Upper lobe of left lung (tissue), 6 donors: Measurements from ENCODE around the gene ARHGAP1. TPM values are rescaled to one million over a fixed set of nuclear protein-coding genes. Genes with fewer than 3 reads are reported as not detected.

Experiments
- ATAC-seq, 2 donors: fragments of 200-7000 bp; cut with Tn5 transposase; one replicate each; pipeline ENCODE4 v1.9.1; 2022; ENCODE audit warnings: mild to moderate bottlenecking in 2 of 2, moderate library complexity in 2 of 2; ENCODE audit not compliant: low FRiP score in 2 of 2
- DNase-seq, 2 donors: peaks; one replicate each; pipeline ENCODE4 v3.0.0-alpha.2; 2019 to 2020
- H3K27ac ChIP-seq, 4 donors: fragments of 200-600 bp; sonication (generic); one replicate each; pipeline ENCODE4 v1.5.1; 2016 to 2019
- H3K27me3 ChIP-seq, 4 donors: fragments of 200-600 bp; sonication (generic); one replicate each; pipeline ENCODE4 v1.5.1; 2017 to 2019
- H3K36me3 ChIP-seq, 4 donors: fragments of 200-600 bp; sonication (generic); one replicate each; pipeline ENCODE4 v1.5.1; 2016 to 2019
- H3K4me1 ChIP-seq, 4 donors: fragments of 200-600 bp; sonication (generic); one replicate each; pipeline ENCODE4 v1.5.1; 2018 to 2019
- H3K4me3 ChIP-seq, 4 donors: fragments of 200-600 bp; sonication (generic); one replicate each; pipeline ENCODE4 v1.5.1; 2017 to 2019; ENCODE audit warnings: mild to moderate bottlenecking in 2 of 4, moderate library complexity in 1 of 4
- H3K9me3 ChIP-seq, 4 donors: fragments of 200-600 bp; sonication (generic); one replicate each; pipeline ENCODE4 v1.5.1; 2018 to 2019
- EP300 ChIP-seq, 4 donors: sonication (generic); formaldehyde crosslinking; IDR thresholded peaks; one replicate each; pipeline ENCODE4 v1.5.1; 2017; ENCODE audit warnings: antibody characterized with exemption in 4 of 4, control low read depth in 2 of 4
- POLR2A ChIP-seq, 4 donors: fragments of 450-650 bp; IDR thresholded peaks; one replicate each; pipeline ENCODE4 v1.5.1; 2016 to 2017; ENCODE audit warnings: antibody characterized with exemption in 4 of 4, mild to moderate bottlenecking in 2 of 4
- POLR2AphosphoS5 ChIP-seq, 2 donors: sonication (generic); formaldehyde crosslinking; IDR thresholded peaks; one replicate each; pipeline ENCODE4 v1.5.1; 2017; ENCODE audit warnings: antibody characterized with exemption in 2 of 2
- WGBS, 2 donors: methylation state at CpG; one replicate each; pipeline ENCODE4 v1.1.5; 2017 to 2018; 5-methylcytosine and 5-hydroxymethylcytosine counted together
- total RNA-seq, 6 donors: library from RNA; depleted of rRNA in 4 of 6; stranded (reverse); fragments of >200 nt in 4 of 6; gene quantifications; one replicate each; pipeline versions ENCODE4 v1.1.0 to v1.2.1, GENCODE V29; 2016 to 2021
- TF ChIP-seq, protein P1 (sequence below), 6 experiments: fragments of 450-650 bp in 4 of 6; fragments of 200-600 bp in 2 of 6; sonication (generic) in 2 of 6; IDR thresholded peaks; one replicate each; pipeline ENCODE4 v1.5.1; 2016 to 2019; ENCODE audit warnings: antibody characterized with exemption in 6 of 6
- donor health status: DM: no; HTN: no; CAD: no; lungs with moderate emphysema.
- donor health status: DM: no; HTN: yes; CAD: no; lungs with severe emphysema.

The ARHGAP1 gene
- total RNA-seq, 6 donors from 2014 or later = 33.8 to 81.8 (median 50.7) TPM

DNA sequence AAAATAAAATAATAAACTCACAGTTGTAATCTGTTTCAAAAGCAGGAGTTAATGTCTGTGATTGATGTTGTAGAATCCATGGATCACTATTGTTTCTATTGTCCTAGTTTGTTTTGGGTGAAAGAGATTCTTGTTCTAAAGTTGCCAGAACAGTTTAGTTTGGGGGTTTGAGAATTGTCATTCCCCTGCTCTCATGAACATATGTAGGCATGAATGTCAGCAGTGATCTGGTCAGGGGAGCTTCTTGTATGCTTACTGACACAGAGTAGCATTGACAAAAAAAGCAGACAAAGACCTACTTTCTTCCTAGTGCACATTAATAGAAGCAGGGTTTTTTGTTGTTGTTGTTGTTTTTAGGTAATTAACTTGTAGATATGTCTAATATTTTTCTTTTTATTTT, 38.6 kb downstream of the ARHGAP1 start:
- TF ChIP-seq, protein P1, sequence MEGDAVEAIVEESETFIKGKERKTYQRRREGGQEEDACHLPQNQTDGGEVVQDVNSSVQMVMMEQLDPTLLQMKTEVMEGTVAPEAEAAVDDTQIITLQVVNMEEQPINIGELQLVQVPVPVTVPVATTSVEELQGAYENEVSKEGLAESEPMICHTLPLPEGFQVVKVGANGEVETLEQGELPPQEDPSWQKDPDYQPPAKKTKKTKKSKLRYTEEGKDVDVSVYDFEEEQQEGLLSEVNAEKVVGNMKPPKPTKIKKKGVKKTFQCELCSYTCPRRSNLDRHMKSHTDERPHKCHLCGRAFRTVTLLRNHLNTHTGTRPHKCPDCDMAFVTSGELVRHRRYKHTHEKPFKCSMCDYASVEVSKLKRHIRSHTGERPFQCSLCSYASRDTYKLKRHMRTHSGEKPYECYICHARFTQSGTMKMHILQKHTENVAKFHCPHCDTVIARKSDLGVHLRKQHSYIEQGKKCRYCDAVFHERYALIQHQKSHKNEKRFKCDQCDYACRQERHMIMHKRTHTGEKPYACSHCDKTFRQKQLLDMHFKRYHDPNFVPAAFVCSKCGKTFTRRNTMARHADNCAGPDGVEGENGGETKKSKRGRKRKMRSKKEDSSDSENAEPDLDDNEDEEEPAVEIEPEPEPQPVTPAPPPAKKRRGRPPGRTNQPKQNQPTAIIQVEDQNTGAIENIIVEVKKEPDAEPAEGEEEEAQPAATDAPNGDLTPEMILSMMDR (IDR thresholded peaks at IDR 0.05) = no peak
- TF ChIP-seq POLR2AphosphoS5 (IDR thresholded peaks at IDR 0.05) = no peak
- no peak for TF ChIP-seq POLR2A (IDR thresholded peaks at IDR 0.05)
- TF ChIP-seq EP300 (IDR thresholded peaks at IDR 0.05) = no peak
- no peaks in the 10 kb centered on the region for H3K9me3 ChIP-seq
- H3K27me3 ChIP-seq = no peaks in the 10 kb centered on the region
- H3K27ac ChIP-seq = no peak overlapping the region
- peaks cover 46 to 98% (median 83%) of the 10 kb centered on the region in 4 donors for H3K36me3 ChIP-seq
- ATAC-seq (no peak), DNase-seq (no peak)
- H3K4me1 ChIP-seq = no peaks in the 10 kb centered on the region
- H3K4me3 ChIP-seq = no peak overlapping the region

- Histone ChIP-seq H3K4me1 (no peaks in the 10 kb centered on the region), H3K36me3 (peaks cover 37 to 98% (median 88%) of the 10 kb centered on the region in 4 donors), H3K4me3 (no peak overlapping the region), H3K9me3 (no peaks in the 10 kb centered on the region), H3K27ac (no peak overlapping the region), H3K27me3 (no peaks in the 10 kb centered on the region)
- WGBS, 2 donors = 79 to 83% methylated on average over 1 of the region's 1 CpG
- DNase-seq (no peak), ATAC-seq (peak in 1 of 2 donors; percentile 35)
- TF ChIP-seq, protein P1 (IDR thresholded peaks at IDR 0.05) = no peak
- TF ChIP-seq POLR2AphosphoS5 (IDR thresholded peaks at IDR 0.05) (no peak), POLR2A (IDR thresholded peaks at IDR 0.05) (no peak), EP300 (IDR thresholded peaks at IDR 0.05) (no peak)
Measured at GRCh38 chr11:46659908-46660307, 40.5 kb downstream of the ARHGAP1 start.

GRCh38 chr11:46658259-46658658, 42.2 kb downstream of the ARHGAP1 start:
- ATAC-seq = peak in 1 of 2 donors; percentile 71
- WGBS, 2 donors = 66 to 67% methylated on average over 4 of the region's 4 CpGs
- Histone ChIP-seq H3K27ac (no peak overlapping the region), H3K4me1 (no peaks in the 10 kb centered on the region), H3K27me3 (no peaks in the 10 kb centered on the region), H3K4me3 (no peak overlapping the region), H3K9me3 (no peaks in the 10 kb centered on the region), H3K36me3 (peaks cover 36 to 97% (median 88%) of the 10 kb centered on the region in 4 donors)
- DNase-seq = no peak
- TF ChIP-seq POLR2A (IDR thresholded peaks at IDR 0.05) (no peak), POLR2AphosphoS5 (IDR thresholded peaks at IDR 0.05) (no peak)
- TF ChIP-seq, protein P1 (IDR thresholded peaks at IDR 0.05) = no peak

- H3K27me3 ChIP-seq = no peaks in the 10 kb centered on the region
- 91 to 92% methylated on average over 3 of the region's 3 CpGs for WGBS, 2 donors
- no peak for ATAC-seq
- no peak overlapping the region for H3K4me3 ChIP-seq
- peaks cover 32 to 97% (median 86%) of the 10 kb centered on the region in 4 donors for H3K36me3 ChIP-seq
- no peak for DNase-seq
- no peak overlapping the region for H3K27ac ChIP-seq
- no peaks in the 10 kb centered on the region for H3K4me1 ChIP-seq
- TF ChIP-seq, protein P1 (IDR thresholded peaks at IDR 0.05) = no peak
- TF ChIP-seq POLR2AphosphoS5 (IDR thresholded peaks at IDR 0.05) (no peak), EP300 (IDR thresholded peaks at IDR 0.05) (no peak), POLR2A (IDR thresholded peaks at IDR 0.05) (no peak)
- H3K9me3 ChIP-seq = no peaks in the 10 kb centered on the region
Measured at GRCh38 chr11:46657186-46657585, 43.2 kb downstream of the ARHGAP1 start.

- H3K27me3 ChIP-seq = no peaks in the 10 kb centered on the region
- ATAC-seq (no peak), DNase-seq (no peak)
- peaks cover 37 to 97% (median 86%) of the 10 kb centered on the region in 4 donors for H3K36me3 ChIP-seq
- no peak overlapping the region for H3K27ac ChIP-seq
- H3K4me1 ChIP-seq = no peaks in the 10 kb centered on the region
- no peak overlapping the region for H3K4me3 ChIP-seq
- WGBS, 2 donors = 93% methylated on average over 4 of the region's 4 CpGs
- no peak for TF ChIP-seq POLR2A (IDR thresholded peaks at IDR 0.05)
- no peak for TF ChIP-seq POLR2AphosphoS5 (IDR thresholded peaks at IDR 0.05)
- TF ChIP-seq, protein P1 (IDR thresholded peaks at IDR 0.05) = no peak
- TF ChIP-seq EP300 (IDR thresholded peaks at IDR 0.05) = no peak
- H3K9me3 ChIP-seq = no peaks in the 10 kb centered on the region
Measured at GRCh38 chr11:46655631-46656030, 44.8 kb downstream of the ARHGAP1 start.
